ENCODE data around the gene SQSTM1. TPM values are rescaled to one million over a fixed set of nuclear protein-coding genes. Genes with fewer than 3 reads are reported as not detected.

Gene SQSTM1
- total and polyA plus RNA-seq, 11 donors = 177 to 747 (median 396) TPM

DNA sequence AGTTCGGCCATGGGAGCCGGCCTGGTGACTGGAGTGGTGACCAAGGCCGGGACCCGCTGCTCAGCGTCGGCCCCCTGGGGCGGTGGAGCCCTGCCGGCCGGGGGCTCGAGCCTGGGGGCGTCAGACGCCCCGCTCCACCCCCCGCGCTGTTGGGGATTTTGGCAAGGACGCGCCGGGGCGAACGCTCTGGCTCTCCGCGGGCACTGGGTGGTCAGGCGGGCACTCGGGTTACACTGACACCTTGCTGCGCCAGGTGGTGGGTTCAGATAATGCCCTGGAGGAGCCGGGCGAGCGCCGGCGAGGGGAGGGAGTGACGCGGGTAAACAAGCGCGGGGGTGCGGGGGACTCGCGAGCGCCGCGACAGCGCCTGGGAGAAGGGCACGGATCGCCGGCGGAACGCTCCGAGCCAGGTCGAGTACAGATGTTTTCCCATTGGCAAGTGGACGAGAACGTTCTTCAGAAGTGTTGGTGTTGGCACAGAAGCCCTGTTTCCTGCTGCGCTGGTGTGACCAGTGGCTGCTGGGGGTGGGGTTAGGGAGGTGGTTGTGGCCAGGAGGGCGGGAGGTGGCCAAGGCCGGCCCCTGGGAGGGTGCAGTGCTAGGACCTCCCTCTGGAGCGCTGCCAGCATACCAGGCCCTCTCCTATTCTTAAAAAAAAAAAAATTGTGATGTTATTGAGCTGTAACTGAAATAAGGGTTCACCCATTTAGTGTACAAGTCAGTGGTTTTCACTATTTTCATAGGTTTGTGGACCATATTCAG lies 773 bp downstream of the SQSTM1 start:
- WGBS, 4 donors = 0 to 1% (median 0%) methylated on average over 29 to 54 of the region's 54 CpGs
- Histone ChIP-seq H3K27me3 (no peaks in the 10 kb centered on the region), H3K27ac (peak overlapping the region; percentile 98 to 100 (median 99)), H3K9me3 (no peaks in the 10 kb centered on the region), H3K4me1 (peaks cover 24 to 83% (median 72%) of the 10 kb centered on the region in 12 donors), H3K36me3 (peaks cover 0 to 46% (median 40%) of the 10 kb centered on the region in 9 donors), H3K4me3 (peak overlapping the region; percentile 67 to 100 (median 99))
- DNase-seq = peak; percentile 97 to 99 (median 98)
- ATAC-seq = peak; percentile 80 to 87 (median 83)
- TF ChIP-seq POLR2A (IDR thresholded peaks at IDR 0.05) = peak in 1 of 2 donors; percentile 89
- TF ChIP-seq, protein P1, sequence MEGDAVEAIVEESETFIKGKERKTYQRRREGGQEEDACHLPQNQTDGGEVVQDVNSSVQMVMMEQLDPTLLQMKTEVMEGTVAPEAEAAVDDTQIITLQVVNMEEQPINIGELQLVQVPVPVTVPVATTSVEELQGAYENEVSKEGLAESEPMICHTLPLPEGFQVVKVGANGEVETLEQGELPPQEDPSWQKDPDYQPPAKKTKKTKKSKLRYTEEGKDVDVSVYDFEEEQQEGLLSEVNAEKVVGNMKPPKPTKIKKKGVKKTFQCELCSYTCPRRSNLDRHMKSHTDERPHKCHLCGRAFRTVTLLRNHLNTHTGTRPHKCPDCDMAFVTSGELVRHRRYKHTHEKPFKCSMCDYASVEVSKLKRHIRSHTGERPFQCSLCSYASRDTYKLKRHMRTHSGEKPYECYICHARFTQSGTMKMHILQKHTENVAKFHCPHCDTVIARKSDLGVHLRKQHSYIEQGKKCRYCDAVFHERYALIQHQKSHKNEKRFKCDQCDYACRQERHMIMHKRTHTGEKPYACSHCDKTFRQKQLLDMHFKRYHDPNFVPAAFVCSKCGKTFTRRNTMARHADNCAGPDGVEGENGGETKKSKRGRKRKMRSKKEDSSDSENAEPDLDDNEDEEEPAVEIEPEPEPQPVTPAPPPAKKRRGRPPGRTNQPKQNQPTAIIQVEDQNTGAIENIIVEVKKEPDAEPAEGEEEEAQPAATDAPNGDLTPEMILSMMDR (IDR thresholded peaks at IDR 0.05) = peak in 1 of 12 donors; percentile 12
- intact Hi-C loops (cut with DNase I) = loop anchor here in 5 of 10 donors (1.0 to 10.0 kb wide), 5 partner anchors 15 to 197 kb away; partner anchors contain the start of genes MRNIP (in 4 of the 5), MGAT4B (in 2 of the 5) and HNRNPH1 (in 1 of the 5)

DNA sequence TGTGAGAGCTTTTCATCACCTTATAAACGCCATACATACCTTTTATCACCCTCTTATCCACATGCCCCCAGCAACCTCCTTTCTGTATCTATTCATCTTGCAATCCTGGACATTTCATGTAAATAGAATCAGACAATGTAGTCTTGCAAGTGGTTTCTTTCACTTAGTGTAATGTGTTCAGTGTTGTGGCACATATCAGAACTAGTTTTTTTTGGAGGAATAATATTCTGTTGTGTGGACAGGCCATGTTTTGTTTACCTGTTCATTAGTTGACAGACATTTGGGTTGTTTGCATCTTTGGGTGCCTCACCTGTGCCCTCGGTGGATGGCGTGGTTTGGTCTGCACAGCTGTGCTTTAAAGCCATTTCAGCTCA lies 1.3 kb downstream of the SQSTM1 start:
- peak overlapping the region; percentile 67 to 100 (median 99) for H3K4me3 ChIP-seq
- H3K4me1 ChIP-seq = peaks cover 24 to 83% (median 70%) of the 10 kb centered on the region in 12 donors
- DNase-seq (peak in 1 of 5 donors; percentile 15), ATAC-seq (no peak)
- TF ChIP-seq, protein P1 (IDR thresholded peaks at IDR 0.05) = no peak
- no peak for TF ChIP-seq POLR2A (IDR thresholded peaks at IDR 0.05)
- H3K36me3 ChIP-seq = peaks cover 0 to 52% (median 46%) of the 10 kb centered on the region in 9 donors
- intact Hi-C loops (cut with DNase I) = loop anchor here in 2 of 10 donors (5.0 to 10.0 kb wide), 2 partner anchors 35 to 197 kb away; partner anchors contain the start of genes HNRNPH1 (in 1 of the 2) and MRNIP (in 1 of the 2)
- peak overlapping the region; percentile 98 to 100 (median 99) for H3K27ac ChIP-seq
- 46 to 59% (median 49%) methylated on average over 3 of the region's 3 CpGs for WGBS, 4 donors
- H3K9me3 ChIP-seq = no peaks in the 10 kb centered on the region
- H3K27me3 ChIP-seq = no peaks in the 10 kb centered on the region

DNA sequence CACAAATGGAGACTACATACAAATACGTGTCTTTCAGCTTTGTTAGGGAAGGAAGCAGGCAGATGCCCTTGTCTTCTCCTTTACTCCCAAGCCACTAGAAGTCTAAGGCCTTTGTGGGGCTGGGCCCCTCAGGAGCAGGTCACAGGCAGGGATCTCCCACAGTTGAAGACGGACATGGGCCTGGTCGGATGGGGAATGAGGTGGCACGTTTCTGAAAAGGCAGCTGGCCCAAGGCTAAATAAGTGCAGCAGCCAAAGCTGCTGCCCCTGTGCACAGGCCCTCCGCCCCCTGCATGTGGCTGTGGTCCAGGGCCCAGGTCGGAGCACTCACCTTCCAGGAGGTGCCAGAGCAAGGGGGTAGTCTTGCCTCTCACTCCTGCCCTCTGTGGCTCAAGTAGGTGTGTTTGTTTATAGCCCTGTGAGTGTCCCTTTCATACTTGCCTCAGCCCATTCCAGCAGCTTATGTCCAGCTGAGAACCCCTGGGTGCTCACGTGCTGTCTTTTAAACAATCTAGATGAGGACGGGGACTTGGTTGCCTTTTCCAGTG lies 1.8 kb downstream of the SQSTM1 start:
- Histone ChIP-seq H3K36me3 (peaks cover 0 to 57% (median 51%) of the 10 kb centered on the region in 9 donors), H3K9me3 (no peaks in the 10 kb centered on the region), H3K4me1 (peaks cover 24 to 83% (median 68%) of the 10 kb centered on the region in 12 donors), H3K4me3 (peak overlapping the region; percentile 67 to 100 (median 99)), H3K27ac (peak overlapping the region in 8 of 12 donors; percentile 29 to 100 (median 100)), H3K27me3 (no peaks in the 10 kb centered on the region)
- TF ChIP-seq POLR2A (IDR thresholded peaks at IDR 0.05) = no peak
- TF ChIP-seq, protein P1 (IDR thresholded peaks at IDR 0.05) = no peak
- DNase-seq (peak in 1 of 5 donors; percentile 26), ATAC-seq (no peak)
- WGBS, 4 donors = 33 to 42% (median 39%) methylated on average over 7 to 8 of the region's 8 CpGs
- intact Hi-C loops (cut with DNase I) = loop anchor here in 2 of 10 donors (5.0 to 10.0 kb wide), 2 partner anchors 35 to 198 kb away; partner anchors contain the start of genes HNRNPH1 (in 1 of the 2) and MRNIP (in 1 of the 2)
